Measurements from ENCODE around the gene DHX8. TPM values are rescaled to one million over a fixed set of nuclear protein-coding genes. Genes with fewer than 3 reads are reported as not detected.
"Not testable (repeated sequence)": the region's sequence is repeated elsewhere in the genome, so short reads cannot be mapped to it uniquely, and the experiment has no call there.

Gene DHX8
- total RNA-seq, 1 donor from 2014 or later = 37.0 TPM

DNA sequence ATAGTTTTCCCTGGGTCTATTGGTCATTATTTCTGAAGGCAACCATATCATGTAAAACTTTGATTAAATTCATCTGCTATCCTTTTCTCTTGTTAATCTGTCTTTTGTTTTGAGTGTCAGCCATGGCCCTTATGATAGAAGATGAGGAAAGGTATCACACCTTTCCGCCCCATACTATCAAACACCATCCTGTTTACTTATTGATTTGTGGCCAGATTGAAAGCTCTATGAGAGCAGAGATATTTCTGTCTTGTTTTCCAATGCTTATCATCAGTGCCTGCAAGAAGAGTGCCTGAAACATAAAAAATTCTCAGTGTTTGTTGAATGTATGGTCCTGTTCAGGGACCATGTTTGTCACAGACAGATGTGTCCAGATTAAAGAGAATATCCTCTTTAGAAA, 22.6 kb upstream of the DHX8 start:
- DNase-seq (ENCODE audit: low spot score) = no peak

DNA sequence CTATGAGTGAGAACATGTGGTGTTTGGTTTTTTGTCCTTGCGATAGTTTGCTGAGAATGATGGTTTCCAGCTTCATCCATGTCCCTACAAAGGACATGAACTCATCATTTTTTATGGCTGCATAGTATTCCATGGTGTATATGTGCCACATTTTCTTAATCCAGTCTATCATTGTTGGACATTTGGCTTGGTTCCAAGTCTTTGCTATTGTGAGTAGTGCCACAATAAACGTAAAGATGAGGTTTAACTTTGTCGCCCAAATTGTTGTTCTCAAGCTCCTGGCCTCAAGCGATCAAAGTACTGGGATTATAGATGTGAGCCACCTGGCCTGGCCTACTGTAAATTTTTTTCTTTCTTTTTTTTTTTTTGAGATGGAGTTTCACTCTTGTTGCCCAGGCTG, 21.2 kb upstream of the DHX8 start:
- not testable (repeated sequence) for DNase-seq (ENCODE audit: low spot score)

DNA sequence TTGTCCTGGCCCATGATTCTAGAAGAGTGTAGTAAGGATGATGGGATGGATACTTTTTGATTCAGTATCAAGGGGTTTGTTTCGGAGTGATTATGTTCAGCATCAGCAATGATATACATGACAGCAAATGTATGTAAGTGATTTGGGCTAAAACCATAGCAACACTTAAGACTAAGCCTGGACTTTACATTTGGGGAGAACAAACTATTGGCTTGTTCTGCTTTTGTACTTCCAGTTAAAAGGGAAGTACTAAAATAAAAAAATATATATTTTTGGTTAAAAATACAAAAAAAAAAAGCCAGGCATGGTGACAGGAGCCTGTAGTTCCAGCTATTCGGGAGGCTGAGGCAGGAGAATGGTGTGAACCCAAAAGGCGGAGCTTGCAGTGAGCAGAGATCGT, 20.5 kb upstream of the DHX8 start:
- no peak for DNase-seq (ENCODE audit: low spot score)

DNA sequence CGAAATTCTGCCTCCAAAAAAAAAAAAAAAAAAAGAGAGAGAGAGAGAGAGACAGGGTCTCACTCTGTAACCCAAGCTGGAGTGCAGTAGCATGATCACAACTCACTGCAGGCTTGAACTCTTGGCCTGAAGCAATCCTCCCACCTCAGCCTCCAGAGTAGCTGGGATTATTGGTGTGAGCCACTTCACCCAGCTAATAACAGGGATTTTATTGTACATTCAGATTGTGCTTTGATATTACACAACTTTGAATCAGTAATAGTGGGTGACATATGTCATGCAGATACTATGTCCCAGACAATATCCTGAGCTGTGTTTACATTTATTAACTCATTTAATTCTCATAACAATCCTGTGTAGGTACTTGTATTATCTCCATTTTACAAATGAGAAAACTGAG, 19.7 kb upstream of the DHX8 start:
- DNase-seq (ENCODE audit: low spot score) = no peak

DNA sequence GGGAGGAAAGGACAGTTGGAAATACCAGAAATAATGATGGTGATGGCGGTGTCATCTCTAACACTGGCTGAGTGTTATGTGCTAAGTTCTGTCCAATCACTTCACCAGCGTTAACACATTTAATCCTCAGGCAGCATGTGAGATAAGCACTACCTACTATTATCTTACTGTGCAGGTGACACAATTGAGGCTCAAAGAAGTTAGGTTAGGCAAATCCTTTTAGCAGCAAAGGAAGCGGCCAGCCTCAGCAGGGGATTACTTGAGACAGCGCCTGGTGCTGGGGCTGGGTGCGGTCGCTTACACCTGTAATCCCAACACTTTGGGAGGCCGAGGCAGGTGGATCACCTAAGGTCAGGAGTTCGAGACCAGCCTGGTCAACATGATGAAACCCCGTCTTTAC, 18.7 kb upstream of the DHX8 start:
- no peak for DNase-seq (ENCODE audit: low spot score)

DNA sequence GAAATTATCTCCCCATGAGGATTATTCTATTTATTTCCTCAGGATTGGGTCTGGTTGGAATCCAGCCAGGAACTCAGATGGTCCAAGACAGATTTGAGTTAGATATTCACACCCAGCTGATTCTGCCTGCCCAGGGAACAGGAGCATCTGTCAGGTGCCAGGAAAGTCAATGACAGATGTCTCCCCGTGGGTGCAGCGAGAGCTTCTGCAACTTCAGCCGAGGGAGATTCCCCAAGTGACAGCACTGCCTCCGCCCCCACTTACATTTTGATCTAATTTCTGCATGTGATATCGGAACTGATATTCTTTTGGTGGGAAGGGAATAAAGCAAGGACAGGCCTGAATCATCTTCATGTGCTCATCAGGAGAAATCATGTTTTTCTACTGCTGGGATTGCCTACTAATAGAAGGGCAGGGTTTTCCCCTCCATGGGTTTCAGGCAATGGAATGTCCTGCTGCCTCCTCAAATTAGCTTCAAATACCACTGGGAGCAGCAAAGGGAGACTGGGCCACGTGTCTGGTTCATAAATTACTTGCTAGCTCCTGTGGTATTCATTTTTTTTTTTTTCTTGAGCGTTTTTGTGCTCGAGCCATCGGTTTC, 15.7 kb upstream of the DHX8 start:
- DNase-seq (ENCODE audit: low spot score) = no peak

DNA sequence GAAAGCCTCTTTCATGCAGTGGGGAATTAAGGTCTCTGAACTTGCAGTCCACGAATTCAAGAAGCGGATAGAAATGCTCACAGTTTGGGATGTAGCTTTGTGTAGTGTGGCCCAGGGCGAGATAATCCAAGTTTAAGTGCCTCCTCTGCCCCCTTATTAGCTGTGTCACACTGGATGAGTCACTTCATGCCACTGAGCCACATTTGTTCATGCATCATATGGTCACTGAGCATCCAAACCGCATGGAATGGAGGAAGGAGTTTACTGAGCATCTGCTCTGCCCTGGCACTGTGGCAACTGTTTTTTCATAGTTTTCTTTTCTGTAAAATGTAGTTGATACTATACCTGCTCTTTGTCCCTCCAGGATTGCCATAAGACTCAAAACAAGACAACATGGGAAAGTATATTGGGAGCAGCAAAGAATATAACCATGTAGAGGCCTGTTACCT, 15.1 kb upstream of the DHX8 start:
- no peak for DNase-seq (ENCODE audit: low spot score)

DNA sequence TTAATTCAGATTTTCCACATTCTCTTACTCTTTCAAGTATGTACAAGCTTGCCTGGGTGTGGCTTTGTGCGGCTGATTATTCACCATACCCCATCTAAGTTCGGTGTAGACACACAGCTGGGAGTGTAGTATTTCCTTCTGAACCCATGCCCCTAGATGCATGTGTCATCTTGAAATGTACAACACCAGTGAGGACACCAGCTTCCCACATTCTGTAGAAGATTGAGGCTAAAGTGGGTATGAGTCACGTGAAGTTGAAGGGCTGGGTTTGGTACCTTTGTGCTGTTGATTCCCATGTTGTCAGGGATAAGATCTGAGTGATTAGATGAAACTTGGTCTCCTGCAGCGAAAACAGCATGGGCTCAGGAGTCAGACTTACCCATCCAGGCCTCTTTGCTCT, 14.6 kb upstream of the DHX8 start:
- DNase-seq (ENCODE audit: low spot score) = no peak

DNA sequence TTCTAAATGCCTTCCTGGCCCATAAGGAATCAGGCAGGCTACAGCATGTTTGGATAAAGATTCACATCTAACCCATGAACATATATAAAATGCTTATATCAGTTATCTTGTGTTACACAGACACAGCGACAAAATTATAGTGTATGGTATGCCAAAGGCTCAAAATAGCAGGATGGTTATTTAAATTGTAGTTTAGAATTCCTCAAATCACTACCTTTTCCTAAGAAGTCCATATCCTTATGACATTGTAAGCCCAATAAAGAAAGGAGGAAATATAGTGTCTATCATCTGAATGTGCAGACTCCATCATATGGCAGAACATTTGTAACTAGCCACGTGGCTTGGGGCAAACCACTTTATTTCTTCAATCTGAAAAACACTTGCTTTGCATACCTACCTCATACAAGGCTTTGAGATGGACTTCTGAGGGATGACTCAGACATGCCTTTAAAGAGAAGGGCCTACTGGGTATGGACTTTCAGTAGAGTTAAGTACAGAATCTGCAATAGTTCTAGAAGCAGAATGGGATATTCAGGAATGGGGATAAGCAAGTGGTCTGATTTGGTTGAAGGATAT, 12.1 kb upstream of the DHX8 start:
- DNase-seq (ENCODE audit: low spot score) = no peak

DNA sequence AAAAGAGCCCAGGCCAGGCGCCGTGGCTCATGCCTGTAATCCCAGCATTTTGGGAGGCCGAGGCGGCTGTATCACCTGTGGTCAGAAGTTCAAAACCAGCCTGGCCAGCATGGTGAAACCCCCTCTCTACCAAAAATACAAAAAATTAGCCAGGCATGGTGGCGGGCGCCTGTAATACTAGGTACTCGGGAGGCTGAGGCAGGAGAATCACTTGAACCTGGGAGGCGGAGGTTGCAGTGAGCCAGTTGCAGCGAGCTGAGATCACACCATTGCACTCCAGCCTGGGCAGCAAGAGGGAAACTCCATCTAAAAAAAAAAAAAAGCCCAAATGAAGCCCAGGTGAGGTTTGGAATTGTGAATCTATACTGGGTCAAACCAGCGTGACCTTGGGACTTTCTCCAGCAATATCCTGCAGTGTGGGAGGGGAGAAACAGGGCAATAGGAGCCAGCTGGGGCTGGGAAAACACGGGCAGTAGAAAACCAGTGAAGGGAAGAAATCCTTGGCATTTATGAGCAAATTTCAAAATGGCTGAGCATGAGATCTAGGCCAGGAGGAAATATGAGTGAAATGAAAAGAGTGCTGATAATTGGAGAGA, 8.2 kb upstream of the DHX8 start:
- DNase-seq (ENCODE audit: low spot score) = no peak

DNA sequence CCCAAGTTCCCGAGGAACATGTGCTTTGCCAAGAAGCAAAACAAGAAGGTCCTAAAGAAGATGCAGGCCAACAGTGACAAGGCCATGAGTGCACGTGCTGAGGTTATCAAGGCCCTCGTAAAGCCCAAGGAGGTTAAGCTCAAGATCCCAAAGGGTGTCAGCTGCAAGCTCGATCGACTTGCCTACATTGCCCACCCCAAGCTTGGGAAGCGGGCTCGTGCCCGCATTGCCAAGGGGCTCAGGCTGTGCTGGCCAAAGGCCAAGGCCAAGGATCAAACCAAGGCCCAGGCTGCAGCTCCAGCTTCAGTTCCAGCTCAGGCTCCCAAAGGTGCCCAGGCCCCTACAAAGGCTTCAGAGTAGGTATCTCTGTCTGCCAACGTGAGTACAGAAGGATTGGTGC, 7.5 kb upstream of the DHX8 start:
- DNase-seq (ENCODE audit: low spot score) = not testable (repeated sequence)

DNA sequence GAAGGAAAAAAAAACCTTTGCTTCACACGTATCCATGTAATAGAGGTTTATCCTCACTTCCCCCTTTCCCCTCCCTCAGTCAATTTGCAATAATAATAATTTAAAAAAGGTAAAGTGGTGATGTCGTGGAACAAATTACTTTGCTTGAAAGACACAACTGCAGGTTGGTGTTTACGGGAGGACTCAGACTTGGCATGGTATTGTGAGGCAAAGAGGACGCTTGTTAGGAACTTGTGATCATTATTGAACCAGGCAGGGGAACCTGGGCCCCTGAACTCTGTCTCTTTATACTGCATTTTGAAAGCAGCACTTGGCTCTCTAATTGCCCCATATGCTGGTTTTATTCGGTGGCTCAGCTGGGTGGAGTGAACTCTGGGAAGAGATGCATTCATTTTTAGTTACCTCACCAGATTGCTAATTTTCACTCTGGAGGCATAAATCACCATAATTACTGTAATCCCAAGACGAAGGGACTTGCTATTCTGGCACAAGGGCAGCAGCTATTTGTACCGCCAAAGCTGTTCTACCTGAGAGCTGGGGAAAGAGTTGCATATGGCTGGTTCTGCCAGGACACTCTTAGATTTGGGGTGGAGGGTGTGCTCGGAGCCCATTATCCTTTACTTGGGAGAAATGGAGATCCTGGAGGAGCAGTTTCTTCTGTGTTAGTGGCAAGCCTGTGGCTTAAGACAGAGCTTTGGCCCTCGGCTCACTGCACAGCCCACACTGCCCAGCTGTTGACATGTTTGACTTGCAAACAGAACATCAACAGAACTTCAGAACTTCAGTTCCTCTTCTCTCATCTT, 5.7 kb upstream of the DHX8 start:
- no peak for DNase-seq (ENCODE audit: low spot score)

DNA sequence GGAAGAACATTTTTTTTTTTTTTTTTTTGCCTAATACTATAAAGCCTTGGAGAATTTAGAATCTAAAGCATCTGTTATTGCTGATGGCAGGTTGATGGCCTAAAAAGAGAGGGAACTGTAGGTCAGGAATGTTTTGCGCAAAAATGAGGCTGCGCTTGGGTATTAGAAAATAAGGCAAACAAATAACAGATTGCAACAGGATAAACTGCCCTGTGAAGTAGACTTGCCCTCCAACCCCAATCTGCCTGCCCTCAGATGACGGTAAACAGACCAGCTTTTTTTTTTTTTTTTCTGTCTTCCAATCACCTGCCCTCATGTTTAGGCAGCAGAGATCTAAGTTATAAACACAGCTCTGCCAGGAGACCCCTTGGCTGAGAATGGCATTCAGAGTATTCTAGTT, 3.8 kb upstream of the DHX8 start:
- DNase-seq (ENCODE audit: low spot score) = no peak

DNA sequence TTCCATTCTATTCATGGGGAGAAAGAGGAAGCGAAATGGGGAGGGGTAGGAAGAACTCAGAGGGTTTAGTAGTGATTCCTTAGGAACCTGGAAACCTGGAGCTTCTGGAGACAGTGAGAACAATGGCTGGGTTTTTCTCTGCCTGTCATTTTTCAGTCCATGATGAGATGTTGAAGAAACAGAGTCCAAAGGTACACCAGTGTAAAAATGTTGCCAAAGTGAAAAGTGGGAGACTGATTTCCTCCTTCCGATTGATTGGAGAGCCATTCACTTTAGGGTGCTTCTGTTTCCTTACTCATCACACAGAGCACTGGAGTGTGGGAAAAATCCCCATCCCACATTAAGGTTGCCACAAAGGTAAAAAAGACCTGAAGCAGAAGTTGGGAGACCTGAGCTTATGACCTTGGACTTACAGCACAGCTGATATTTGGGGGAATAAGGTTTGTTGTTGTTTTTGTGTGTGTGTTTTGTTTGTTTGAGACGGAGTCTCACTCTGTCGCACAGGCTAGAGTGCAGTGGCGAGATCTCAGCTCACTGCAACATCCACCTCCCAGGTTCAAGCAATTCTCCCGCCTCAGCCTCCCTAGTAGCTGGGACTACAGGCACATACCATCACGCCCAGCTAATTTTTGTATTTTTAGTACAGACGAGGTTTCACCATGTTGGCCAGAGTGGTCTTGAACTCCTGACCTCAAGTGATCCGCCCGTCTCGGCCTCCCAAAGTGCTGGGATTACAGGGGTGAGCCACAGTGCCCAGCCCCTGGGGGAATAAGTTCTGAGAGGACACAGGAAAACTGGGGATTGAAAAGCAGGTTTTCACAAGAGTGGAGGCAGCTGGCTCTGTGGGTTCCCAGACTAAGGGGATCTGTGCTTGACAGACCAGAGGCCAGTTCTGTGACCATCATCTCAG, 1.4 kb upstream of the DHX8 start:
- DNase-seq (ENCODE audit: low spot score) = no peak

DNA sequence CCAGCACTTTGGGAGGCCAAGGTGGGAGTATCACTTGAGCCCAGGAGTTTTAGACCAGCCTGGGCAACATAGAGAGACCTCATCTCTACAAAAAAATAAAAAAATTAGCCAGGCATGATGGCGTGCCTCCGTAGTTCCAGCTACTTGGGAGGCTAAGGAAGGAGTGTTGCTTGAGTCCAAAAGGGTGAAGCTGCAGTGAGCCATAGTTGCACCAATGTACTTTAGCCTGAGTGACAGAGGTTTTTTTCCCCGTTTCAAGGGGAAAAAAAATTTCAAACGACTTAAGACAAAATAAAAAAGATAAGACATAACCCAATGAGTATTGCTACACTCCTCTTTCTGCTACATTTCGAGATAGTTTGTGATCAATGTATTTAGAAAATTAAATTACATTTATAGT, 6.8 kb downstream of the DHX8 start:
- no peak for DNase-seq (ENCODE audit: low spot score)

DNA sequence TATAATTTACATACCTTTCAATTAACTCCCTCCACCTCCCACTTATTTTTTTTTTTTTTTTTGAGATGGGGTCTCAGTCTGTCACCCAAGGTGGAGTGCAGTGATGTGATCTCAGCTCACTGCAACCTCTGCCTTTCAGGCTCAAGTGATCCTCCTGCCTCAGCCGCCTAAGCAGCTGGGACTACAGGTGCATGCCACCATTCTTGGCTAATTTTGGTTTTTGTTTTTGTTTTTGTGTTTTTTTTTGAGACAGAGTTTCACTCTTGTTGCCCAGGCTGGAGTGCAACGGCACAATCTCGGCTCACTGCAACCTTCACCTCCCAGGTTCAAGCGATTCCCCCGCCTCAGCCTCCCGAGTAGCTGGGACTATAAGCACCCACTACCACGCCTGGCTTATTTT, 25.7 kb downstream of the DHX8 start:
- not testable (repeated sequence) for DNase-seq (ENCODE audit: low spot score)

DNA sequence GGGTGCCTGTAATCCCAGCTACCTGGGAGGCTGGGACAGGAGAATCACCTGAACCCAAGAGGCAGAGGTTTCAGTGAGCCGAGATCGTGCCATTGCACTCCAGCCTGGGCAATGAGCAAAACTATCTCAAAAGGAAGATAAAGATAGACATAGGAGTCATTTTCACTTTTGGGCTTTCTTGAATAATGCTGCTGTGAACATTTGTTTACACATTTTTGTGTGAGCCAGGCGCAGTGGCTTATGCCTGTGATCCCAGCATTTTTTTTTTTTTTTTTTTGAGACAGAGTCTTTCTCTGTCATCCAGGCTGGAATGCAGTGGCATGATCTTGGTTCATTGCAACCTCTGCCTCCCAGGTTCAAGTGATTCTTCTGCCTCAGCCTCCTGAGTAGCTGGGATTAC, 27.4 kb downstream of the DHX8 start:
- not testable (repeated sequence) for DNase-seq (ENCODE audit: low spot score)

DNA sequence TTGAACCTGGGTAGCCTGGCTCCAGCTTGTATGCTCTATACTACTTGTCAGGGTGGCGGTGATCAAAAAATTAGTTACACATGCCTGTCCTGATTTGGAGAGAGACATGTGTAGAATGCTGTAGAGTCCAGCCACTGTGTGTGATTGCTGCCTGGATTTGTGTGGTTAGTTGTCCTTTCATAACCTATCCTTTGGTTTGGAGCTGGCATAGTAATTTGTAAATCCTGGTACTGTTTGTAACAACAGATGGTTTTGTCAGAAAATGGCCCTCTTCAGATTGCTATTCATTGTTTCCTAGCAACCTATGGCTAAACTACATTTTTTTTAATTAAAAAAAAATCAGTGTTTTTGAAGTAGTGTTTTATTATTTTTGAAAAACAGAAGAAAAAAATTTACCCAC, 31.9 kb downstream of the DHX8 start:
- peak; percentile 12 for DNase-seq (ENCODE audit: low spot score)

DNA sequence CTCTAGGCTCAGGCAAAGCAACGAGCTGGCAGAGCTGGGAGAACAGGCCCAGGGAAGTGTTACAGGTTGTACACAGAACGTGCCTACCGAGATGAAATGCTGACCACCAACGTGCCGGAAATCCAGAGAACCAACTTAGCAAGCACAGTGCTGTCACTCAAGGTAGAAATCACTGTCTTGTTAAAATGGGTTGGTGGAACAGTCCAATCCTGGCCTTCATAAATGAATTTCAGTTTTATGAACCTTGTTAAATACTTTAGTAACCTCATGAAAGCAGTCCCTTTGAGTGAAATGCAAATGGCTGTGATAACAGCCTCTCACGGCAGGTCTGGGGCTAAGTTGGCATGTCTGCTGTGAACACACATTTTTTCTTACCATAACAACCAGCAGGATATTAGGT, 33.4 kb downstream of the DHX8 start:
- peak; percentile 2 for DNase-seq (ENCODE audit: low spot score)

DNA sequence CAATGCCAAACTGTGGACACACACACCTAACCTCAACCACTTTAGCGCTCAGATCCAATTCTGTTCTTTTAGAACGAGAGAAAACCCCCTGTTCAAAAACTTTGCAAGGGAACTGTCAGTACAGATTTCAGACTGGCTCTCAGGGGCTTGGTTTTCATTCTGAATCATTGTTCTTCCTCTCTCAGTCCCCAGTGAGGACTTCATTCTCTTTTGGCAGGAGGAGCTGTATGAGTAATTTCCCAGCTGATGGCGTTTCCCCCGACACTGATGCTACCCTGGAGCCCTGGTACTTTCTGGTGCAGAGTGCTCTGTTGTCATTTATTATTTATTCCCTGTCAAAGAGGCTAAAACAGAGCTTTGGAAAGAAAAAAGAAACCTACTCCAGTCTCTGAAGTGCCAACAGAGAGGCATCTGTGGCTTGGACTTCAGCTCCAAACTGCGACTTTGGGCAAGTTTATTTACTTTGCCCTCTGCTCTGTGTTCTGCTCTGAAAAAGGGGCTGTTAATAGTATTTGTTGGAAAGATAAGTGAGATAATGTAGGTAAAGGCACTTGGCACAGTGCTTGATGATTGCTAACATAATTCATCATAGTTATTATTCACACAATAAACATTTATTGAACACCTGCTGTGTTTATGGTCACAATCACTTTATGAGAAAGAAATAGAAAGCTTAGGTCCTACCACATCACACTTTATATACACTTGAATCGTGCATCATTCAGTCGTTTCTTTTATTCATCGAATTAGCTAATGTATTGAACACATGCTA, 34.0 kb downstream of the DHX8 start:
- DNase-seq (ENCODE audit: low spot score) = no peak

Measured in mesenteric fat pad (tissue), 1 donor.